Suprapubic skin (tissue), 4 donors: Measurements from ENCODE around the gene ADM2.

Experiments used
- CTCF ChIP-seq, 2 donors: fragments of 200-600 bp in 1 of 2; fragments of 450-650 bp in 1 of 2; sonication (generic) in 1 of 2; IDR thresholded peaks; one replicate each; pipeline ENCODE4 v1.5.1; 2016 to 2019; ENCODE audit warnings: antibody characterized with exemption in 2 of 2, mild to moderate bottlenecking in 1 of 2, moderate library complexity in 1 of 2
- POLR2A ChIP-seq, 2 donors: fragments of 450-650 bp; IDR thresholded peaks; one replicate each; pipeline ENCODE4 v1.6.1; 2017; ENCODE audit warnings: antibody characterized with exemption in 2 of 2, mild to moderate bottlenecking in 2 of 2, moderate library complexity in 2 of 2
- POLR2AphosphoS5 ChIP-seq, 3 donors: sonication (generic); formaldehyde crosslinking; IDR thresholded peaks; one replicate each; pipeline ENCODE4 v1.6.1; 2017; ENCODE audit warnings: antibody characterized with exemption in 3 of 3

- TF ChIP-seq POLR2A (IDR thresholded peaks at IDR 0.05) (peak in 1 of 2 donors; percentile 17), CTCF (IDR thresholded peaks at IDR 0.05) (no peak), POLR2AphosphoS5 (IDR thresholded peaks at IDR 0.05) (no peak)
Measured at GRCh38 chr22:50531962-50532674, 50.8 kb downstream of the ADM2 start.
